Fibroblast of lung (primary cell): ENCODE data around the gene SLC13A1. TPM values are rescaled to one million over a fixed set of nuclear protein-coding genes. Genes with fewer than 3 reads are reported as not detected.

ENCODE experiments used
- DNase-seq, 2 donors: peaks; one replicate each; pipeline versions ENCODE4 v3.0.0 to v3.0.0-alpha.2; 2010; ENCODE audit warnings: low read depth in 2 of 2
- H2AFZ ChIP-seq: 2 replicates; pipeline ENCODE4 v1.5.1; 2012; ENCODE audit warnings: low read length, control low read depth, inconsistent platforms
- H3K27ac ChIP-seq: 2 replicates; pipeline ENCODE4 v1.5.1; 2011; ENCODE audit warnings: low read length, control low read depth; ENCODE audit not compliant: insufficient read depth
- H3K27me3 ChIP-seq: 2 replicates; pipeline ENCODE4 v1.5.1; 2011; ENCODE audit warnings: mild to moderate bottlenecking, low read length; ENCODE audit not compliant: control insufficient read depth, insufficient read depth
- H3K36me3 ChIP-seq: 2 replicates; pipeline ENCODE4 v1.5.1; 2011; ENCODE audit warnings: low read length; ENCODE audit not compliant: control insufficient read depth, insufficient read depth
- H3K4me1 ChIP-seq: 2 replicates; pipeline ENCODE4 v1.5.1; 2011; ENCODE audit warnings: low read length; ENCODE audit not compliant: control insufficient read depth, insufficient read depth; ENCODE audit errors: extremely low read depth
- H3K4me2 ChIP-seq: 2 replicates; pipeline ENCODE4 v1.5.1; 2011; ENCODE audit warnings: low read length, control low read depth; ENCODE audit not compliant: insufficient read depth; ENCODE audit errors: extremely low read depth
- H3K4me3 ChIP-seq, 4 experiments: fragments of 200-600 bp in 1 of 4; sonication (generic) in 1 of 4; replicated peaks in 1 of 4; 2 replicates each; pipeline ENCODE4 v1.5.1; 2011 to 2016; ENCODE audit warnings: low read length in 4 of 4, low read depth in 3 of 4, mild to moderate bottlenecking in 3 of 4, control low read depth in 2 of 4, inconsistent platforms in 1 of 4, mixed read lengths in 1 of 4; ENCODE audit not compliant: insufficient read depth in 1 of 4; ENCODE audit errors: control extremely low read depth in 1 of 4
- H3K79me2 ChIP-seq: 2 replicates; pipeline ENCODE4 v1.5.1; 2012; ENCODE audit warnings: mild to moderate bottlenecking, low read length, inconsistent platforms; ENCODE audit not compliant: control insufficient read depth, insufficient read depth
- H3K9ac ChIP-seq: 2 replicates; pipeline ENCODE4 v1.5.1; 2011; ENCODE audit warnings: mild to moderate bottlenecking, low read length, control low read depth; ENCODE audit not compliant: insufficient read depth
- H3K9me3 ChIP-seq: 2 replicates; pipeline ENCODE4 v1.5.1; 2012; ENCODE audit warnings: low read depth, low read length; ENCODE audit not compliant: control insufficient read depth, insufficient read depth
- H4K20me1 ChIP-seq: 2 replicates; pipeline ENCODE4 v1.5.1; 2011; ENCODE audit warnings: low read length; ENCODE audit not compliant: control insufficient read depth, insufficient read depth; ENCODE audit errors: extremely low read depth
- EZH2 ChIP-seq: IDR thresholded peaks from 2 replicates; pipeline ENCODE4 v1.5.1; 2012; ENCODE audit warnings: low read length, control low read depth, mild to moderate bottlenecking; ENCODE audit errors: missing control alignments
- polyA plus RNA-seq, 2 donors: library from polyadenylated mRNA; depleted of rRNA in 1 of 2; stranded (reverse) in 1 of 2; unstranded in 1 of 2; fragments of >200 nt; gene quantifications; 2 replicates each; pipeline ENCODE4 v1.2.1, GENCODE V29; 2011 to 2012; ENCODE audit warnings: missing spikeins in 1 of 2
- total RNA-seq: library from RNA; depleted of rRNA; stranded (reverse); fragments of >200 nt; gene quantifications from 2 replicates; pipeline ENCODE4 v1.2.1, GENCODE V29; 2014
- TF ChIP-seq, protein P1 (sequence below), 2 donors: IDR thresholded peaks in 1 of 2; conservative IDR thresholded peaks in 1 of 2; 1 replicate in 1 of 2; 2 replicates in 1 of 2; pipeline ENCODE4 v1.5.1; 2011 to 2012; ENCODE audit warnings: low read length in 2 of 2, control low read depth in 1 of 2, inconsistent platforms in 1 of 2, low read depth in 1 of 2, mild to moderate bottlenecking in 1 of 2

SLC13A1 gene
- total and polyA plus RNA-seq, 2 donors (not counting 1 experiment from before 2014, with no cell fraction given) = not detected

GRCh38 chr7:123209786-123210185 is 10.0 kb upstream of the SLC13A1 start:
- Histone ChIP-seq H3K4me3 (no peak overlapping the region), H3K79me2 (no peaks in the 10 kb centered on the region), H3K4me1 (no peaks in the 10 kb centered on the region), H3K9ac (no peak overlapping the region), H3K27ac (no peak overlapping the region), H4K20me1 (no peaks in the 10 kb centered on the region), H3K9me3 (no peaks in the 10 kb centered on the region), H3K4me2 (no peak overlapping the region), H3K36me3 (no peaks in the 10 kb centered on the region), H3K27me3 (no peaks in the 10 kb centered on the region), H2AFZ (no peak overlapping the region)
- DNase-seq = peak in 1 of 2 donors; percentile 15
- no peak for TF ChIP-seq EZH2
- TF ChIP-seq, protein P1, sequence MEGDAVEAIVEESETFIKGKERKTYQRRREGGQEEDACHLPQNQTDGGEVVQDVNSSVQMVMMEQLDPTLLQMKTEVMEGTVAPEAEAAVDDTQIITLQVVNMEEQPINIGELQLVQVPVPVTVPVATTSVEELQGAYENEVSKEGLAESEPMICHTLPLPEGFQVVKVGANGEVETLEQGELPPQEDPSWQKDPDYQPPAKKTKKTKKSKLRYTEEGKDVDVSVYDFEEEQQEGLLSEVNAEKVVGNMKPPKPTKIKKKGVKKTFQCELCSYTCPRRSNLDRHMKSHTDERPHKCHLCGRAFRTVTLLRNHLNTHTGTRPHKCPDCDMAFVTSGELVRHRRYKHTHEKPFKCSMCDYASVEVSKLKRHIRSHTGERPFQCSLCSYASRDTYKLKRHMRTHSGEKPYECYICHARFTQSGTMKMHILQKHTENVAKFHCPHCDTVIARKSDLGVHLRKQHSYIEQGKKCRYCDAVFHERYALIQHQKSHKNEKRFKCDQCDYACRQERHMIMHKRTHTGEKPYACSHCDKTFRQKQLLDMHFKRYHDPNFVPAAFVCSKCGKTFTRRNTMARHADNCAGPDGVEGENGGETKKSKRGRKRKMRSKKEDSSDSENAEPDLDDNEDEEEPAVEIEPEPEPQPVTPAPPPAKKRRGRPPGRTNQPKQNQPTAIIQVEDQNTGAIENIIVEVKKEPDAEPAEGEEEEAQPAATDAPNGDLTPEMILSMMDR (conservative IDR thresholded peaks at IDR 0.05 in 1 of 2, IDR thresholded peaks at IDR 0.05 in 1 of 2; ENCODE audit: low read depth in 1 of 2, low read length in 2 of 2) = no peak

- no peaks in the 10 kb centered on the region for H3K9me3 ChIP-seq
- H3K27ac ChIP-seq = no peak overlapping the region
- no peaks in the 10 kb centered on the region for H3K4me1 ChIP-seq
- no peak overlapping the region for H2AFZ ChIP-seq
- no peaks in the 10 kb centered on the region for H3K79me2 ChIP-seq
- H3K27me3 ChIP-seq = no peaks in the 10 kb centered on the region
- no peaks in the 10 kb centered on the region for H3K36me3 ChIP-seq
- DNase-seq = peak in 1 of 2 donors; percentile 21
- H3K9ac ChIP-seq = no peak overlapping the region
- H3K4me2 ChIP-seq = no peak overlapping the region
- no peak overlapping the region for H3K4me3 ChIP-seq
- H4K20me1 ChIP-seq = no peaks in the 10 kb centered on the region
- TF ChIP-seq, protein P1 (conservative IDR thresholded peaks at IDR 0.05 in 1 of 2, IDR thresholded peaks at IDR 0.05 in 1 of 2; ENCODE audit: low read depth in 1 of 2, low read length in 2 of 2) = peak in 1 of 2 donors; percentile 44
- no peak for TF ChIP-seq EZH2
These were observed 9.0 kb upstream of the SLC13A1 start for GRCh38 chr7:123208793-123209192.

DNA sequence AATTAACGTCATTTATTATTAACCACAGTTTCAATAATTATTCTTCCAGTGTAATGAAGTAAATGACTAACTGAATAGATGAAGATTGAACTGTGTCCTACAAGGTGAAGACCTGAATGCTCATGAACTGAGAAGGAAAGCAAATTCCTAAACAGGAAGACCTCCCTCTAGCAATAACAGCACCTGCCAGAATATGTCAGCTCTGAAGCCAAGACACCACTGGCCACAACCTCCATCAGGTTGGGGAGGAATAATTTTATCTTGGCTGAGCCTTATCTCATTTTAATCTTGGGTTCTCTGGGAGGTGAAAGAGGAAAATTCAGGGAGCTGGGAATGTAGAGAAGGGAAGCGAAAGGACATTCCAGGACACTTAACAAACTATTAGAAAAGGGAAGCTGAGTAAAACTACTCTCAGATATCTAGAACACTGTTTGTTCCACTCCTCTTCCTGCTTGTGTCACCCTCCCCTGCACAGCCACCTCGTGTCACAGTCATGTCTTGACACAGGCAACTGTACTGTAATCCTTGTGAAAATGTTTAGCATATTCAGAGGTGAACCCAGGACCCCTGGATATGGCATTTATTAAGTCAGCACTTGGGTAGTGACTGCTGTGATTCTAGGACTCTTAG is 4.6 kb upstream of the SLC13A1 start:
- Histone ChIP-seq H2AFZ (no peak overlapping the region), H3K9me3 (no peaks in the 10 kb centered on the region), H3K27me3 (no peaks in the 10 kb centered on the region), H3K4me1 (no peaks in the 10 kb centered on the region), H3K36me3 (no peaks in the 10 kb centered on the region), H3K4me3 (no peak overlapping the region), H3K79me2 (no peaks in the 10 kb centered on the region), H3K27ac (no peak overlapping the region), H3K9ac (no peak overlapping the region), H3K4me2 (no peak overlapping the region), H4K20me1 (no peaks in the 10 kb centered on the region)
- no peak for DNase-seq
- TF ChIP-seq EZH2 = no peak
- TF ChIP-seq, protein P1 (conservative IDR thresholded peaks at IDR 0.05 in 1 of 2, IDR thresholded peaks at IDR 0.05 in 1 of 2; ENCODE audit: low read depth in 1 of 2, low read length in 2 of 2) = no peak
